ENCODE measurements around the gene PET117. TPM values are rescaled to one million over a fixed set of nuclear protein-coding genes. Genes with fewer than 3 reads are reported as not detected.

Gene PET117
- polyA plus RNA-seq, 1 of the 3 experiments (the other 2 are of a cell fraction) = 13.5 TPM

DNA sequence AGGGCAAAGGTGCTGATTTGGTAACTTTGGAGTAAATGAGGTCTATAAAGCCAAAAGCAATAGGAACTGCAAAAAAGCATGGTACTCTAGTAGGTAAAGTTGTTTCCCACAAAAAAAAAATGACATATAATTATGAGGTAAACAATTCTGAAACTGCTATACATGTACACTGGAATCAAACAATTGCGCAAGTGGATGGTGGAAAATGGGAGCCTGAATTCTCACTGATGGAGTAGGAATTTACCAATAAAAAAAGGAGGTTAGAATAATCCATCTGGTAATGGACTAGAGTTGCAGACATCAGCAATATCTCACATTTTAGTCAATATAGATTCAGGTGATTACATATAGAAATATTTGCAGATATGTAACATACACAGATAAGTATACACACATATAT, 5.0 kb upstream of the PET117 start (continued):
- TF ChIP-seq CHD2 (IDR thresholded peaks at IDR 0.05; ENCODE audit: low read length, partially characterized antibody) = no peak
- no peak for TF ChIP-seq JUND (IDR thresholded peaks at IDR 0.05)
- TF ChIP-seq POLR2AphosphoS5 (IDR thresholded peaks at IDR 0.05; ENCODE audit: low read depth, low read length) = no peak
- TF ChIP-seq RCOR1 (IDR thresholded peaks at IDR 0.05; ENCODE audit: low read length) = no peak
- TF ChIP-seq RFX5 (IDR thresholded peaks at IDR 0.05; ENCODE audit: low read length) = no peak
- no peak for TF ChIP-seq RAD21 (IDR thresholded peaks at IDR 0.05; ENCODE audit: low read length)

- TF ChIP-seq SIN3A (IDR thresholded peaks at IDR 0.05; ENCODE audit: borderline replicate concordance, low read depth, low read length) = no peak
- no peak for TF ChIP-seq IRF3 (IDR thresholded peaks at IDR 0.05; ENCODE audit: low read depth, low read length)
- TF ChIP-seq MEF2A (IDR thresholded peaks at IDR 0.05; ENCODE audit: borderline replicate concordance, low read depth) = no peak
- TF ChIP-seq USF1 (IDR thresholded peaks at IDR 0.05; ENCODE audit: borderline replicate concordance, low read depth) = no peak
- no peak for TF ChIP-seq GATA2 (CRISPR knock-in tag; IDR thresholded peaks at IDR 0.05)
- no peak for TF ChIP-seq MXI1 (IDR thresholded peaks at IDR 0.05; ENCODE audit: low read depth, low read length)
- no peak for TF ChIP-seq REST (IDR thresholded peaks at IDR 0.05; ENCODE audit: low read depth, low read length)
- TF ChIP-seq USF2 (IDR thresholded peaks at IDR 0.05; ENCODE audit: borderline replicate concordance, low read depth, low read length) = no peak
- TF ChIP-seq CTCF (IDR thresholded peaks at IDR 0.05) = no peak
- no peak for TF ChIP-seq RAD21 (IDR thresholded peaks at IDR 0.05; ENCODE audit: low read length)
- TF ChIP-seq FOXJ3 (CRISPR knock-in tag; IDR thresholded peaks at IDR 0.05) = no peak
- TF ChIP-seq GABPA (IDR thresholded peaks at IDR 0.05; ENCODE audit: low read depth) = no peak
- WGBS (ENCODE audit: low lambda C conversion rate) = 40% methylated on average over 2 of the region's 2 CpGs
- Histone ChIP-seq H3K4me2 (no peak overlapping the region), H4K20me1 (ENCODE audit: insufficient read depth) (no peaks in the 10 kb centered on the region), H3K36me3 (replicated peaks in 1 of 2; ENCODE audit: control insufficient read depth in 1 of 2, insufficient read depth in 2 of 2, low read length in 1 of 2) (no peaks in the 10 kb centered on the region), H3K9ac (no peak overlapping the region), H3K4me1 (ENCODE audit: control insufficient read depth in 1 of 2, insufficient read depth in 2 of 2, low read depth in 1 of 2, low read length in 1 of 2) (no peaks in the 10 kb centered on the region; a peak in 1 of 4 replicates), H3F3A (replicated peaks; ENCODE audit: insufficient read depth) (no peaks in the 10 kb centered on the region), H3K79me2 (ENCODE audit: insufficient read depth) (peaks cover 13% of the 10 kb centered on the region), H3K27me3 (ENCODE audit: insufficient read depth) (peaks cover 5% of the 10 kb centered on the region; the same call in 1 of the 2 replicates), H3K9me2 (no peaks in the 10 kb centered on the region), H3K4me3 (ENCODE audit: low read depth in 2 of 2, low read length in 1 of 2) (no peak overlapping the region), H3K9me3 (no peaks in the 10 kb centered on the region), H3K27ac (ENCODE audit: low read depth in 2 of 2, low read length in 1 of 2) (no peak overlapping the region), H2AFZ (ENCODE audit: low read depth) (no peak overlapping the region)
- ChIA-PET CTCF (no interaction called here), POLR2A (no interaction called here)
- no peak for DNase-seq
Observed at GRCh38 chr20:18133962-18134361, 3.7 kb upstream of the PET117 start.
